ENCODE results near the gene RPP25.
"Not testable (repeated sequence)": the region's sequence is repeated elsewhere in the genome, so short reads cannot be mapped to it uniquely, and the experiment has no call there.

RPP25 gene

DNA sequence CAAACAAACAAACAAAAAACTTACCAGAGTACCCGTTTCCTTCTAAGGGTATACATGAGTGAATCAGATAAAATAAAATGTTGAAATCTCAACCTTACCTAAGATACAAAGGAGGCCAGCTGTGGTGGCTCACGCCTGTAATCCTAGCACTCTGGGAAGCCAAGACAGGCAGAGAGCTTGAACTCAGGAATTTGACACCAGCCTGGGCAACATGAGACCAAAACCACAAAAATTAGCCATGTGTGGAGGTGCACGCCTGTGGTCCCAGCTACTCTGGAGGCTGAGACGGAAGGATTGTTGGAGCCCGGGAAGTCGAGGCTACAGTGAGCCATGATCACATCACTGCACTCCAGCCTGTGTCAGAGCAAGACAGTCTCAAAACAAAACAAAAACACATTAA is 38.9 kb downstream of the RPP25 start:
- TF ChIP-seq, protein P1, sequence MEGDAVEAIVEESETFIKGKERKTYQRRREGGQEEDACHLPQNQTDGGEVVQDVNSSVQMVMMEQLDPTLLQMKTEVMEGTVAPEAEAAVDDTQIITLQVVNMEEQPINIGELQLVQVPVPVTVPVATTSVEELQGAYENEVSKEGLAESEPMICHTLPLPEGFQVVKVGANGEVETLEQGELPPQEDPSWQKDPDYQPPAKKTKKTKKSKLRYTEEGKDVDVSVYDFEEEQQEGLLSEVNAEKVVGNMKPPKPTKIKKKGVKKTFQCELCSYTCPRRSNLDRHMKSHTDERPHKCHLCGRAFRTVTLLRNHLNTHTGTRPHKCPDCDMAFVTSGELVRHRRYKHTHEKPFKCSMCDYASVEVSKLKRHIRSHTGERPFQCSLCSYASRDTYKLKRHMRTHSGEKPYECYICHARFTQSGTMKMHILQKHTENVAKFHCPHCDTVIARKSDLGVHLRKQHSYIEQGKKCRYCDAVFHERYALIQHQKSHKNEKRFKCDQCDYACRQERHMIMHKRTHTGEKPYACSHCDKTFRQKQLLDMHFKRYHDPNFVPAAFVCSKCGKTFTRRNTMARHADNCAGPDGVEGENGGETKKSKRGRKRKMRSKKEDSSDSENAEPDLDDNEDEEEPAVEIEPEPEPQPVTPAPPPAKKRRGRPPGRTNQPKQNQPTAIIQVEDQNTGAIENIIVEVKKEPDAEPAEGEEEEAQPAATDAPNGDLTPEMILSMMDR (IDR thresholded peaks at IDR 0.05) = no peak

DNA sequence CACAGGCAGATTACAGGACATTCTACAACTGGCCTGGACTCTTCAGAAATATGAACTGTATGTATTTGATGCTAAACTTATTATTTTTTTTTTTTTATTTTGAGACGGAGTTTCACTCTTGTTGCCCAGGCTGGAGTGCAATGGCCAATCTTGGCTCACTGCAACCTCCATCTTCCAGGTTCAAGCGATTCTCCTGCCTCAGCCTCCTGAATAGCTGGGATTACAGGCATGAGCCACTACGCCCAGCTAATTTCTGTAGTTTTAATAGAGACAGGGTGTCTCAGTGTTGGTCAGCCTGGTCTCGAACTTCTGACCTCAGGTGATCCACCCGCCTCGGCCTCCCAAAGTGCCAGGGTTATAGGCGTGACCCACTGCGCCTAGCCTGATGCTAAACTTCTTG is 42.8 kb downstream of the RPP25 start:
- H3K9me3 ChIP-seq; H3K4me3 ChIP-seq (ENCODE audit: low read depth in 1 of 2, low read length in 1 of 2); H3K27me3 ChIP-seq; H3K27ac ChIP-seq; H3K4me1 ChIP-seq (ENCODE audit: control insufficient read depth in 1 of 2, insufficient read depth in 1 of 2, low read depth in 1 of 2, low read length in 1 of 2): not testable (repeated sequence)
- peaks cover 57% of the 10 kb centered on the region for H3K36me3 ChIP-seq

More for the DNA sequence above, 38.9 kb downstream of the RPP25 start:
- Histone ChIP-seq H3K4me1 (ENCODE audit: control insufficient read depth in 1 of 2, insufficient read depth in 1 of 2, low read depth in 1 of 2, low read length in 1 of 2) (no peaks in the 10 kb centered on the region), H3K9me3 (no peaks in the 10 kb centered on the region), H3K36me3 (peaks cover 84% of the 10 kb centered on the region), H3K27ac (no peak overlapping the region), H3K4me3 (ENCODE audit: low read depth in 1 of 2, low read length in 1 of 2) (no peak overlapping the region), H3K27me3 (no peaks in the 10 kb centered on the region)

DNA sequence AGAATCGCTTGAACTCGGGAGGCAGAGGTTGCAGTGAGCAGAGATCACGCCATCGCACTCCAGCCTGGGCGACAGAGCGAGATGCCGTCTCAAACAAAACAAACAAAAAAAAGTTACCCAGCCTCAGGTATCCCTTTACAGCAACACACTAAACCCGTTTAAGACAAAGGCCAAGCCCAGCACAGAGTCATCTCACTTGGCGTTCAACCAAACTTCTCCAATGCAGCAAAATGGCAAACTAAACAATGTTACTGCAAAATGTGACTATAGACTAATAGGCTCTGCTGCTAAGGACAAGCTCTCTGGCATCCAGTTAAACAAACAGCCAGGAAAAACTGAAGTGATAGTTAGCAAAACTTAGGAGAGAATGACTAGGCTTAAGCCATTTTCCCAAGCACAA is 43.5 kb downstream of the RPP25 start:
- no peak overlapping the region for H3K4me3 ChIP-seq (ENCODE audit: low read depth in 1 of 2, low read length in 1 of 2)
- no peaks in the 10 kb centered on the region for H3K27me3 ChIP-seq
- TF ChIP-seq, protein P1 (IDR thresholded peaks at IDR 0.05) = no peak
- peaks cover 49% of the 10 kb centered on the region for H3K36me3 ChIP-seq
- no peak overlapping the region for H3K27ac ChIP-seq
- no peaks in the 10 kb centered on the region for H3K4me1 ChIP-seq (ENCODE audit: control insufficient read depth in 1 of 2, insufficient read depth in 1 of 2, low read depth in 1 of 2, low read length in 1 of 2)
- no peaks in the 10 kb centered on the region for H3K9me3 ChIP-seq

DNA sequence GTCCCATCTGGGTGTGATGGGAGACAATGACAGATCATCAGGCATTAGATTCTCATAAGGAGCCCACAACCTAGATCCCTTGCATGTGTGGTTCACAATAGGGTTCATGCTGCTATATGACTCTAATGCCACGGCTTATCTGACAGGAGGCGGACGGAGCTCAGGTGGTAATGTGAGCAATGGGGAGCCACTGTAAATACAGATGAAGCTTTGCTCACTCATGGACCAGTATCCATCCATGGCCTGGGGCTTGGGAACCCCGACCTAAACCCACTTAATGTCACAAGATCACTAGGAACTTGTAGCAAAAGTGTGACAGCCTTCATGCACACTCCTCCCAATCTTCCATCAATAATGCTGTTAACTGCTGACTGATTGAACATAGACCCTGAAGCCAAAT is 47.9 kb downstream of the RPP25 start:
- no peak overlapping the region for H3K27ac ChIP-seq
- TF ChIP-seq, protein P1 (IDR thresholded peaks at IDR 0.05) = no peak
- peaks cover 26% of the 10 kb centered on the region for H3K36me3 ChIP-seq

DNA sequence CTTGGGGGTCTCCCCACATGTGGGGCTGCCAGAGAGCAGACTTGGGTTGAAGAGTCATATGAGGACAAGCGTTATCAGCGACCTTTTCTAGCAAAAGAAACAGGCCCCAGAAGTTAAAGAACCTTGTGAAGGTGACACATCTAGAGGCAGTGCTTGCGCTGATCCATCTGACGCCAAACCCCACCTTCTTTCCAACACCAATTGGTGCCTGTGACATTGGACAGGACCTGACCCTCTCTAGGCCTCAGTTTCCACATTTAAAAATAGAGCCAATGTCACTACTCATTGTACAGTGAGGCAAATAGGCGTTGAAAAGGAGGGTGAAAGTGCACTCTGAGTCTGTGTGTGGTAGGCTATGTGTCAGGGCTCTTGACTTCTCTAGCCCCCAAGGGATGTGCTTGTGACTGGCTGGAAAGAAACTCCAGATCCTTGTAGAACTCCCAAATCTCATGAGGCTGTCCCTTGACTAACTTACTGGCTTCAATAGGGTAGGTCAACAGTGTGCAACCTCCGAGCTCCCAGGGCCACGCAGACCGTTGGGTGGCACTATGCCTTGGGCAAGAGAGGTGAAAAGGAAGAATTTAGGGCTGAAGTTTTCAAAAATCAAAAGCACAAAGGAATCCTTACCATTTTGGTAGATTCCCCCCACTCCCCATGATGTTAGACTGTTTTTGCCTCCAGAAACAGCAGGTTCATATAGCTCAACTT is 49.3 kb downstream of the RPP25 start:
- Histone ChIP-seq H3K27me3 (no peaks in the 10 kb centered on the region), H3K4me3 (ENCODE audit: low read depth in 1 of 2, low read length in 1 of 2) (peak overlapping the region; percentile 81 to 97), H3K27ac (peak overlapping the region; percentile 87), H3K9me3 (no peaks in the 10 kb centered on the region), H3K36me3 (peaks cover 19% of the 10 kb centered on the region), H3K4me1 (ENCODE audit: control insufficient read depth in 1 of 2, insufficient read depth in 1 of 2, low read depth in 1 of 2, low read length in 1 of 2) (peaks cover 35 to 37% of the 10 kb centered on the region in 2 experiments)
- TF ChIP-seq, protein P1 (IDR thresholded peaks at IDR 0.05) = no peak

More for the DNA sequence above, 47.9 kb downstream of the RPP25 start:
- Histone ChIP-seq H3K4me3 (ENCODE audit: low read depth in 1 of 2, low read length in 1 of 2) (no peak overlapping the region), H3K4me1 (ENCODE audit: control insufficient read depth in 1 of 2, insufficient read depth in 1 of 2, low read depth in 1 of 2, low read length in 1 of 2) (peaks cover 28% of the 10 kb centered on the region in 2 experiments), H3K27me3 (no peaks in the 10 kb centered on the region), H3K9me3 (no peaks in the 10 kb centered on the region)

DNA sequence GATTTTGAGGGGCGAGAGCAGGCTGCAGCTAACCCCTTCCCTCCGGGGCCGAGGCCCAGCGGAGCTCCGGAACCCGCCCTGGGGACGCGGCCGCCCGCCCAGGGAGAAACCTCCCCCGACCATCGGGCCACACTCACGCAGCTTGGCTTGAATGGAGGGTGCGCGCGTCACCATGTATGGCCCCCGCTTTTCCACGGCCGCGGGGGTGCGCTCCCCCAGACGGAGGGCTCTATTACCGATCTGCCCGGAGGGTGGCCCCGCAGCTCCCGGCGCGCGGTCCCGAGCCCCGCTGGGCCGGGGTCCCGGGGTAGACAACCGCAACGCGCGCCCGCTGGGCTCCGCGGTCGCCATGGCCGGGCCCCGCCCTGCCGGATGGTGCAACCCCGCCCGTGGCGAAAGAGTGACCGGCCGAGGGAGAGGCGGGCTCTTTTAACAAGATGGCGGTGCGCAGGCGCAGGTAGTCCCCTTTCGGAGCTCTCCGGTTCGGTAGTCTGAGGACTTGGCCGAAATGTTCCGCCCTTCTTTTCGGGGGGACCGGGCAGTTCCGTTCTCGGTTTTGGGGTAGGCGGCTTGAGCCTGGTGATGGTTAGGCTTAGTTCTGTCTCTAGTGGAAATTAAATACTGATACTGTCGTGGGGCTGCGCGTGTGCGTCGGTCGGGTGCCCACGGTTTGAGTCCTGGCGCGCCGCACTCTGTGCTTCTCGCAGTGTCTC is 50.0 kb downstream of the RPP25 start, which contains the start of gene FAM219B:
Gene FAM219B, minus strand, starts transcription at position 402 of the 713 bp plus-strand sequence. Its CDS starts 51 bp downstream, at position 351.
- peak within 1 kb of the TSS; percentile 81 to 97 for H3K4me3 ChIP-seq (ENCODE audit: low read depth in 1 of 2, low read length in 1 of 2)
- peaks cover 42 to 43% of the 10 kb centered on the region in 2 experiments for H3K4me1 ChIP-seq (ENCODE audit: control insufficient read depth in 1 of 2, insufficient read depth in 1 of 2, low read depth in 1 of 2, low read length in 1 of 2)
- no peaks in the 10 kb centered on the region for H3K9me3 ChIP-seq
- TF ChIP-seq, protein P1 (IDR thresholded peaks at IDR 0.05) = peak; percentile 39
- H3K27ac ChIP-seq = peak within 1 kb of the TSS; percentile 87
- H3K36me3 ChIP-seq = peaks cover 20% of the 10 kb centered on the region
- no peaks in the 10 kb centered on the region for H3K27me3 ChIP-seq
